BLaER1 treated with 17β-estradiol and CSF1 and Interleukin-3, amounts not matched to agents 10 nM and 100 nM (cell line): ENCODE measurements around the gene SCNN1A.
"Not testable (repeated sequence)": the region's sequence is repeated elsewhere in the genome, so short reads cannot be mapped to it uniquely, and the experiment has no call there.

Experiments
- H3K27ac ChIP-seq, 11 experiments: shearing (Covaris generic); formaldehyde crosslinking; 2 replicates each; pipeline ENCODE4 v1.8.1; 2022
- H3K27me3 ChIP-seq, 11 experiments: shearing (Covaris generic); formaldehyde crosslinking; 2 replicates each; pipeline ENCODE4 v1.8.1; 2022
- H3K36me3 ChIP-seq, 11 experiments: shearing (Covaris generic); formaldehyde crosslinking; 2 replicates each; pipeline ENCODE4 v1.8.1; 2022
- H3K4me1 ChIP-seq, 10 experiments: shearing (Covaris generic); formaldehyde crosslinking; 2 replicates each; pipeline ENCODE4 v1.8.1; 2022
- H3K4me2 ChIP-seq, 11 experiments: shearing (Covaris generic); formaldehyde crosslinking; 2 replicates each; pipeline ENCODE4 v1.8.1; 2022
- H3K4me3 ChIP-seq, 10 experiments: shearing (Covaris generic); formaldehyde crosslinking; 2 replicates each; pipeline ENCODE4 v1.8.1; 2022
- H3K9ac ChIP-seq, 11 experiments: shearing (Covaris generic); formaldehyde crosslinking; 2 replicates each; pipeline ENCODE4 v1.8.1; 2022
- H3K9me3 ChIP-seq, 11 experiments: shearing (Covaris generic); formaldehyde crosslinking; replicated peaks in 1 of 11; 2 replicates each; pipeline ENCODE4 v1.8.1; 2022
- H4K20me1 ChIP-seq, 11 experiments: shearing (Covaris generic); formaldehyde crosslinking; 2 replicates each; pipeline ENCODE4 v1.8.1; 2022
- Cebpa-rat ChIP-seq, 11 experiments: shearing (Covaris generic); IDR thresholded peaks; 2 replicates each; pipeline ENCODE4 v1.8.1; 2022

SCNN1A gene

GRCh38 chr12:6343518-6343917, 31.8 kb downstream of the SCNN1A start:
- Histone ChIP-seq H3K9me3 (no peaks in the 10 kb centered on the region), H3K4me3 (peak overlapping the region; percentile 84 to 100 (median 97); a peak in 17 of 20 replicates), H4K20me1 (peaks cover 21 to 33% (median 29%) of the 10 kb centered on the region in 11 experiments), H3K9ac (peak overlapping the region; percentile 94 to 100 (median 98); a peak in 21 of 22 replicates), H3K36me3 (peaks cover 5 to 31% (median 26%) of the 10 kb centered on the region in 11 experiments; a peak in 20 of 22 replicates), H3K27ac (peak overlapping the region; percentile 48 to 100 (median 98); a peak in 21 of 22 replicates), H3K4me1 (peaks cover 65 to 84% (median 75%) of the 10 kb centered on the region in 10 experiments), H3K27me3 (no peaks in the 10 kb centered on the region), H3K4me2 (peak overlapping the region; percentile 95 to 100 (median 99))
- TF ChIP-seq Cebpa-rat (IDR thresholded peaks at IDR 0.05), result peak in 1 of 11 experiments; percentile 36; a peak in 2 of 22 replicates

DNA sequence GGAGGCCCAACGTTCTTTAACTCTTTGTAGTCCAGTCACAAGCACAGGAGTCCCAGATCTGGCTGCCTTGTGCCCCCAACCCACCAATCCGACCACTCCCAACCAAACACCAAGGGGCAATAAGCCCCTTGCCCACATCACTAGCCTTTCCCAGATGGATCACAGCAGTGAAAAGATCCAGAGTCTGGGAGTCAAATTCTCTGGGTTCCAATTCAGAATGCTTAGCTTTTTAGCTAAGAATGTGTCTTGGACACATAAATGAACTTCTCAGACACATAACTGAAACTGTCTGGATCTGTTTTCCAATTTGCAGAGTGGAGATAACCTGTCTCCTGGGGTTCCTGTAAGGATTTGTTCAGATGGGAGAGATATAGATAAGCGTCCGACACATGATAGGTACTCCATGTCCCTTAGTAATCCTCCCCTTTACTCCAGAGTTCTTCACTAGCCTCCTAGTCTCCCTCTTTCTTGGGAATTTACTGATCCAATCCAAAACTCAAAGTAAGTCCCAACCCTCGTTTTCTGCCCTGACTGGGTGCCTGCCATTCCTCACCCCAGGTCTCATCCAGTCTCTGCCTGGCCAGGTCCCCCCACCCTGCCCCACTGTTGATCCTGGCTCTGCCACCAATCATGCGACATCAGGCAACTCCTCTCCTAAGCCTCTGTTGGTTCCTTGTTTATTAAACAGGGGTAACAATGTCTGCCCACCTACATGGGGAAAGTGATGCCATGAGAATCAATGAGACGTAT, 33.0 kb downstream of the SCNN1A start:
- Histone ChIP-seq H3K36me3 (peaks cover 16 to 43% (median 36%) of the 10 kb centered on the region in 11 experiments; a peak in 20 of 22 replicates), H3K27me3 (no peaks in the 10 kb centered on the region), H3K4me2 (peak overlapping the region; percentile 95 to 100 (median 99)), H3K9me3 (no peaks in the 10 kb centered on the region), H3K27ac (peak overlapping the region; percentile 94 to 100 (median 98)), H4K20me1 (peaks cover 33 to 45% (median 41%) of the 10 kb centered on the region in 11 experiments), H3K4me1 (peaks cover 60 to 84% (median 75%) of the 10 kb centered on the region in 10 experiments), H3K4me3 (peak overlapping the region; percentile 84 to 100 (median 97)), H3K9ac (peak overlapping the region; percentile 94 to 100 (median 98))
- TF ChIP-seq Cebpa-rat (IDR thresholded peaks at IDR 0.05), result 0 out of 22 replicates have a peak, but pooled peaks of 1 of the 11 experiments have one; percentile 4

DNA sequence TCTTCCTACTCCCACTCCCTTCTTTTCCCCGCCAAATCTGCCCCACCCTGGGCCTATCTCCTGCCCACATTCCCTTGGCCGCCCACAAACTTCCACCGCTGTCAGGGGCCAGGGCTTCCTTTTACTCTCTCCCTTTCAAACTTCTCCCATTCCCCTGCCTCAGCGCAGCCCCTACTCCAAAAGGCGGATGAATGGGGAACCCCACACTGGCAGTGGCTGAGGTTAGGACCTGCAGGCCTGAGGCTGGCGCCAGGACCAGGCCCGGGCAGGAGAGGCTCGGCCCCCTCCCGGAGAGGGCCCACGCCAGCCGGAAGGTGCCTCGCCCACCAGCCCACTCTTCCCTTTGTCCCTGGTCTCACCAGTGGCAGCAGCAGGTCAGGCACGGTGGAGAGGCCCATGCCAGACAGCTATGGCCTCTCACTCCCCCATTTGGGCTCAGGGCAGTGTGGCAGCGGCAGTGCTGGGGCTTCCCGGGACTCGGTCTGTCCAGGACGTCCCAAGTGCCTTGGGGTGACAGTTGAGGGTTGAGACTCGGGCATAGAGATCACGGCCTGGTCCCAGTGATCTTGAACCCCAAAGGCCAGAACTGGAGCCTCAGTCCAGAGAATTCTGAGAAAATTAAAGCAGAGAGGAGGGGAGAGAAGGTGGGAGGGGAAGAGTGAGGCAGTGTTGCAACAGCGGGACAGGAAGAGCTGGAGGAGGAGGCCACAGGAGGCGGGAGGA, 33.8 kb downstream of the SCNN1A start, which contains the start of gene TNFRSF1A:
TSS of gene TNFRSF1A (minus strand) at position 660 of the 723 bp plus-strand sequence. CDS start at position 398, 262 bp downstream.
- Histone ChIP-seq H3K9ac (peak within 1 kb of the TSS; percentile 94 to 100 (median 98)), H4K20me1 (peaks cover 40 to 52% (median 48%) of the 10 kb centered on the region in 11 experiments), H3K27me3 (no peaks in the 10 kb centered on the region), H3K36me3 (peaks cover 16 to 49% (median 37%) of the 10 kb centered on the region in 11 experiments; a peak in 20 of 22 replicates), H3K4me2 (peak within 1 kb of the TSS; percentile 95 to 100 (median 99)), H3K27ac (peak within 1 kb of the TSS; percentile 94 to 100 (median 98)), H3K4me3 (peak within 1 kb of the TSS; percentile 84 to 100 (median 97)), H3K9me3 (no peaks in the 10 kb centered on the region), H3K4me1 (peaks cover 56 to 84% (median 74%) of the 10 kb centered on the region in 10 experiments)
- TF ChIP-seq Cebpa-rat (IDR thresholded peaks at IDR 0.05), result peak; percentile 60 to 96 (median 92); a peak in 21 of 22 replicates

DNA sequence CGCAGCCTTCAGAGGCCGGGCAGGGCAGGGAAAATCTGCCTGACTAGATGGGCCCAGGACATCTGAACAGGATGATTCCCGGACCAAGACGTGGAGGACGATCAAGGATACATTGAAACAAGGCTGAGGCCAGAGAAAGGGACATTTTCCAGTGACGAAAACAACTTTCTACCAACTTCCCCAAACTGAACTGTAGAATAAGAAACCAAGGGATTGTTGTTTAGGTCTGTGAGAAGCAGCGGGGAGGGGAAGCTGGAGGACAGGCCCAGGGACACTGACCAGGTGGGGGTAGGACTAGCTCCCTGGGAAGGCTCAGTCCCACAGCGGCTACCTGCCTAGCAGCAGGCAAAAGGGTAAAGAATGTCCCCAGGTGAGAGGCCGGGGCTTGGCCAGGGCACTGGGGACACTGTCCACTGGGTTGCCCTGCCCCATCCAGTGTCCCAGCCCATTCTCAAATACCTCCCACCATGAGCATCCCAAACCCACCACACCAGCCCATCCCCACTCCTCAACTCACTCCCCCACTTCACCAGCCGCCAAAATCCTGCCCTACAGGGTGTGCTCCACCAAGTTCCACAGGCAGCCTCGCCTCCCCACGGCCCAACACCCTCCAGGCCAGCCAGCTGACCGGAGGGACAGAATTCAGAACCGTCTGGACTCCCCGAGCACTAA, 34.5 kb downstream of the SCNN1A start:
- Histone ChIP-seq H3K36me3 (peaks cover 16 to 51% (median 38%) of the 10 kb centered on the region in 11 experiments; a peak in 20 of 22 replicates), H3K4me3 (peak overlapping the region; percentile 84 to 100 (median 97)), H4K20me1 (peaks cover 44 to 58% (median 54%) of the 10 kb centered on the region in 11 experiments), H3K9me3 (no peaks in the 10 kb centered on the region), H3K27ac (peak overlapping the region; percentile 94 to 100 (median 98)), H3K9ac (peak overlapping the region; percentile 94 to 100 (median 98)), H3K4me1 (peaks cover 50 to 84% (median 72%) of the 10 kb centered on the region in 10 experiments), H3K4me2 (peak overlapping the region; percentile 95 to 100 (median 99)), H3K27me3 (no peaks in the 10 kb centered on the region)
- TF ChIP-seq Cebpa-rat (IDR thresholded peaks at IDR 0.05), result no peak

DNA sequence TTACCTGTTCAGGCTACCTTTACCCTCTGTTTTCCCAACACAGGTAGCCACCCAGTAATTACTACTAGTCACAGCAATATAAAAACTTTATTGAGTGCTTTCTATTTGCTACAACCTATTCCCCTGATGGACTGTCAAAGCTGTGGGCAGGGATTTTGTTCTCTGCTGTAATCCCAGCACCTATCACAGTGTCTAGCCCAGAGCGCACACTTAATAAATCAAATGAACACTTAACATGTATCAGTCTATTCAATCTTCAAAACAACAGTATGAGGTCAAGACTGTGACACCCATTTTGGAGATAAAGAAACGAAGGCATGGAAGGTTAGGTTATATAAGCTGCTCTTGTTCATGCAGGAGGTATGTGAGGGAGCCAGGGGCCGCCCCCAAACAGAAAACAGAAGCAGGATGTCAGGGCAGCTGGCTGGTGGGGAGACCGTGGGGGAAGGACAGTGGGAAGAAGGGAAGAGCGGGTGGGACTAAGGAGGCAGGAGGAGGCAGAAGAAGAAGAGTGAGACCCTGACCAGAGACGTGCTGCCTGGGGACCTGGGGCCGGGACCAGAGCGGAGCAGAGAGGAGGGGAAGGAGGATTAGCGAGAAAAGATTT, 35.2 kb downstream of the SCNN1A start:
- Histone ChIP-seq H3K9me3 (no peaks in the 10 kb centered on the region), H3K36me3 (peaks cover 19 to 59% (median 43%) of the 10 kb centered on the region in 11 experiments; a peak in 20 of 22 replicates), H3K9ac (peak overlapping the region; percentile 94 to 100 (median 98)), H4K20me1 (peaks cover 52 to 66% (median 61%) of the 10 kb centered on the region in 11 experiments), H3K4me2 (peak overlapping the region; percentile 95 to 100 (median 99)), H3K27ac (peak overlapping the region; percentile 94 to 100 (median 98)), H3K27me3 (no peaks in the 10 kb centered on the region), H3K4me3 (peak overlapping the region; percentile 84 to 100 (median 97)), H3K4me1 (peaks cover 50 to 84% (median 72%) of the 10 kb centered on the region in 10 experiments)
- no peak for TF ChIP-seq Cebpa-rat (IDR thresholded peaks at IDR 0.05)

DNA sequence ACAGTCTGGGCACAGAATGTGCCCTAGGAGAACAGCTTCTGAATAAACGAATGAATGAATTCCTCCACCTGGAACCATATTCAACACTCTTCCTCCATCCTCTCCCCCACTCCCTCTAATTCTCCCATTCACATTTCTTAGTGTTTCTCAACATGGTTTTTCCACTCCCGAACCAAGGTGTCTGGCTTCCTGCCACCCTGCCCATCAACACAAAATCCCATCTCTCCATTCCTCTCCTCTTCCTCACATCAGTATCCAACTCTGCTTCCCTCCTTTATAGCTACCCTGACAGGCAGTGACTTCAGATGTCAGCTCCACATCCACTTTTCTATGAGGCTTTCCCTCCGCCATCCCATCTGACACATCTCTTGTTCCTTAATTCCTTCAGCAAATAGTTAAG, 36.4 kb downstream of the SCNN1A start:
- Histone ChIP-seq H4K20me1 (peaks cover 63 to 77% (median 73%) of the 10 kb centered on the region in 11 experiments), H3K4me2 (peak overlapping the region; percentile 95 to 100 (median 99)), H3K27me3 (no peaks in the 10 kb centered on the region; a peak in 1 of 22 replicates), H3K36me3 (peaks cover 30 to 71% (median 54%) of the 10 kb centered on the region in 11 experiments), H3K27ac (peak overlapping the region; percentile 94 to 100 (median 98); a peak in 21 of 22 replicates), H3K4me1 (peaks cover 50 to 84% (median 72%) of the 10 kb centered on the region in 10 experiments), H3K9me3 (no peaks in the 10 kb centered on the region), H3K4me3 (peak overlapping the region; percentile 84 to 100 (median 97)), H3K9ac (peak overlapping the region; percentile 94 to 100 (median 98))
- TF ChIP-seq Cebpa-rat (IDR thresholded peaks at IDR 0.05), result no peak

DNA sequence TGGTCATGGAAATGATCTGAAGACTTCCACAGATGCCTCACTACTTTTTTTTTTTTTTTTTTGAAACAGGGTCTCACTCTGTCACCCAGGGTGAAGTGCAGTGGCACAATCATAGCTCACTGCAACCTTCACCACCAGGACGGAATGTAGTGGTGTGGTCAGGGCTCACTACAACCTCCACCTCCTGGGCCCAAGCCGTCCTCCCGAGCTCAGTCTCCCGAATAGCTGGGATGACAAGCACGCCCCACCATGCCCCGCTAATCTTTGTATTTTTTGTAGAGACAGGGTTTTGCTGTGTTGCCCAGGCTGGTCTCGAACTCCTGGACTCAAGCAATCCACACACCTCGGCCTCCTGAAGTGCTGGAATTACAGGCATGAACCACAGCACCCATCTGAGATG, 36.8 kb downstream of the SCNN1A start:
- Histone ChIP-seq H3K4me3 (peak overlapping the region; percentile 84 to 100 (median 97)), H3K4me1 (peaks cover 50 to 84% (median 72%) of the 10 kb centered on the region in 10 experiments), H3K4me2 (peak overlapping the region; percentile 95 to 100 (median 99)), H3K27ac (peak overlapping the region; percentile 92 to 100 (median 98); a peak in 20 of 22 replicates), H3K36me3 (peaks cover 35 to 75% (median 59%) of the 10 kb centered on the region in 11 experiments), H3K9ac (peak overlapping the region; percentile 94 to 100 (median 98)), H4K20me1 (peaks cover 68 to 82% (median 77%) of the 10 kb centered on the region in 11 experiments)
- H3K9me3 ChIP-seq, H3K27me3 ChIP-seq: not testable (repeated sequence)
